ENCODE data around the gene GCFC2. TPM values are rescaled to one million over a fixed set of nuclear protein-coding genes. Genes with fewer than 3 reads are reported as not detected.

GCFC2 gene
- 12.0 and 19.3 TPM in 2 replicates for total RNA-seq (2014; rRNA removed; shearing (Covaris generic))
- 11.9 and 12.3 TPM in 2 replicates for polyA plus RNA-seq (2016; fragmentation: Nextera tagmentation; extraction: Ambion mirVana)

- Histone ChIP-seq H4K20me1 (ENCODE audit: insufficient read depth) (no peaks in the 10 kb centered on the region), H3K27me3 (replicated peaks; ENCODE audit: insufficient read depth) (no peaks in the 10 kb centered on the region), H3K27ac (peak within 1 kb of the TSS; percentile 73), H3K4me2 (ENCODE audit: unreplicated experiment) (peak within 1 kb of the TSS; percentile 90), H2AFZ (peak within 1 kb of the TSS; percentile 100), H3K4me3 (peak within 1 kb of the TSS; percentile 88), H3K9me3 (ENCODE audit: low read depth) (no peaks in the 10 kb centered on the region), H3F3A (ENCODE audit: insufficient read depth) (peaks cover 7% of the 10 kb centered on the region; the same call in 1 of the 2 replicates), H3K79me2 (ENCODE audit: insufficient read depth) (peaks cover 37% of the 10 kb centered on the region), H3K4me1 (ENCODE audit: insufficient read depth) (peaks cover 39% of the 10 kb centered on the region), H3K9ac (peak within 1 kb of the TSS; percentile 88), H3K36me3 (ENCODE audit: low read depth) (no peaks in the 10 kb centered on the region), H3K9me2 (ENCODE audit: insufficient read depth) (no peaks in the 10 kb centered on the region)
- WGBS, 2 experiments (ENCODE audit: low coverage in 1 of 2, low lambda C conversion rate in 2 of 2, missing lambda C conversion rate in 2 of 2): 0 to 1% methylated on average over 64 of the region's 66 CpGs
- TF ChIP-seq EZH2 (IDR thresholded peaks at IDR 0.05; ENCODE audit: insufficient read depth, poor library complexity, severe bottlenecking): no peak
- TF ChIP-seq EZH2phosphoT487 (IDR thresholded peaks at IDR 0.05; ENCODE audit: insufficient read depth, low read depth): no peak
- peak; percentile 93 for DNase-seq
- in situ Hi-C loops (cut with MboI): no loop called here
Measured at GRCh38 chr2:75710577-75711253, at the start of gene GCFC2. Gene GCFC2 (minus strand): TSS chr2:75710915. CDS start chr2:75710855, 60 bp downstream.

- no peaks in the 10 kb centered on the region for H3K36me3 ChIP-seq (ENCODE audit: low read depth)
- no peak overlapping the region for H3K9ac ChIP-seq
- in situ Hi-C loops (cut with MboI): no loop called here
- 0% methylated on average over 1 of the region's 1 CpG for WGBS, 2 experiments (ENCODE audit: low coverage in 1 of 2, low lambda C conversion rate in 2 of 2, missing lambda C conversion rate in 2 of 2)
- H3F3A ChIP-seq (ENCODE audit: insufficient read depth): no peaks in the 10 kb centered on the region
- no peaks in the 10 kb centered on the region for H3K4me1 ChIP-seq (ENCODE audit: insufficient read depth)
- H3K4me3 ChIP-seq: no peak overlapping the region
- no peak overlapping the region for H3K27ac ChIP-seq
- DNase-seq: no peak
- no peaks in the 10 kb centered on the region for H3K9me2 ChIP-seq (ENCODE audit: insufficient read depth)
- no peak overlapping the region for H3K4me2 ChIP-seq (ENCODE audit: unreplicated experiment)
- H4K20me1 ChIP-seq (ENCODE audit: insufficient read depth): no peaks in the 10 kb centered on the region
- H3K27me3 ChIP-seq (replicated peaks; ENCODE audit: insufficient read depth): peaks cover 7% of the 10 kb centered on the region; the same call in 1 of the 2 replicates
- H2AFZ ChIP-seq: no peak overlapping the region
- no peaks in the 10 kb centered on the region for H3K79me2 ChIP-seq (ENCODE audit: insufficient read depth)
- no peak for TF ChIP-seq EZH2phosphoT487 (IDR thresholded peaks at IDR 0.05; ENCODE audit: insufficient read depth, low read depth)
- TF ChIP-seq EZH2 (IDR thresholded peaks at IDR 0.05; ENCODE audit: insufficient read depth, poor library complexity, severe bottlenecking): no peak
- H3K9me3 ChIP-seq (ENCODE audit: low read depth): no peaks in the 10 kb centered on the region
Measured at GRCh38 chr2:75752828-75753227, 42.1 kb upstream of the GCFC2 start.

- no peak for DNase-seq
- H3F3A ChIP-seq (ENCODE audit: insufficient read depth): no peaks in the 10 kb centered on the region
- H4K20me1 ChIP-seq (ENCODE audit: insufficient read depth): no peaks in the 10 kb centered on the region
- no peaks in the 10 kb centered on the region for H3K36me3 ChIP-seq (ENCODE audit: low read depth)
- H3K4me1 ChIP-seq (ENCODE audit: insufficient read depth): no peaks in the 10 kb centered on the region
- no peak overlapping the region for H3K4me2 ChIP-seq (ENCODE audit: unreplicated experiment)
- no peak overlapping the region for H3K9ac ChIP-seq
- no peaks in the 10 kb centered on the region for H3K79me2 ChIP-seq (ENCODE audit: insufficient read depth)
- no peaks in the 10 kb centered on the region for H3K9me2 ChIP-seq (ENCODE audit: insufficient read depth)
- H3K27ac ChIP-seq: no peak overlapping the region
- in situ Hi-C loops (cut with MboI): no loop called here
- no peak overlapping the region for H2AFZ ChIP-seq
- WGBS, 2 experiments (ENCODE audit: low coverage in 1 of 2, low lambda C conversion rate in 2 of 2, missing lambda C conversion rate in 2 of 2): 33 to 38% methylated on average over 5 of the region's 5 CpGs
- TF ChIP-seq EZH2phosphoT487 (IDR thresholded peaks at IDR 0.05; ENCODE audit: insufficient read depth, low read depth) (no peak), EZH2 (IDR thresholded peaks at IDR 0.05; ENCODE audit: insufficient read depth, poor library complexity, severe bottlenecking) (no peak)
- H3K4me3 ChIP-seq: no peak overlapping the region
- H3K9me3 ChIP-seq (ENCODE audit: low read depth): no peaks in the 10 kb centered on the region
- peaks cover 7% of the 10 kb centered on the region; the same call in 1 of the 2 replicates for H3K27me3 ChIP-seq (replicated peaks; ENCODE audit: insufficient read depth)
Measured at GRCh38 chr2:75751824-75752468, 41.2 kb upstream of the GCFC2 start.

- in situ Hi-C loops (cut with MboI): no loop called here
- Histone ChIP-seq H3F3A (ENCODE audit: insufficient read depth) (no peaks in the 10 kb centered on the region), H3K27me3 (replicated peaks; ENCODE audit: insufficient read depth) (peaks cover 7% of the 10 kb centered on the region; the same call in 1 of the 2 replicates), H4K20me1 (ENCODE audit: insufficient read depth) (no peaks in the 10 kb centered on the region), H3K4me1 (ENCODE audit: insufficient read depth) (no peaks in the 10 kb centered on the region), H3K9me3 (ENCODE audit: low read depth) (no peaks in the 10 kb centered on the region), H3K27ac (no peak overlapping the region), H3K9ac (no peak overlapping the region), H3K9me2 (ENCODE audit: insufficient read depth) (no peaks in the 10 kb centered on the region), H3K4me3 (no peak overlapping the region), H3K4me2 (ENCODE audit: unreplicated experiment) (no peak overlapping the region), H2AFZ (no peak overlapping the region), H3K36me3 (ENCODE audit: low read depth) (no peaks in the 10 kb centered on the region), H3K79me2 (ENCODE audit: insufficient read depth) (no peaks in the 10 kb centered on the region)
- TF ChIP-seq EZH2phosphoT487 (IDR thresholded peaks at IDR 0.05; ENCODE audit: insufficient read depth, low read depth): no peak
- no peak for TF ChIP-seq EZH2 (IDR thresholded peaks at IDR 0.05; ENCODE audit: insufficient read depth, poor library complexity, severe bottlenecking)
- no peak for DNase-seq
- WGBS, 2 experiments (ENCODE audit: low coverage in 1 of 2, low lambda C conversion rate in 2 of 2, missing lambda C conversion rate in 2 of 2): 41 to 49% methylated on average over 4 of the region's 4 CpGs
Measured at GRCh38 chr2:75751360-75751759, 40.6 kb upstream of the GCFC2 start.
